Testis (tissue), 2 donors: ENCODE data around the gene LPIN1.

Source experiments
- POLR2A ChIP-seq: fragments of 450-650 bp; IDR thresholded peaks from one replicate; pipeline ENCODE4 v1.6.1; 2017; ENCODE audit warnings: antibody characterized with exemption, mild to moderate bottlenecking, moderate library complexity
- TF ChIP-seq, protein P1 (sequence below), 3 experiments: fragments of 450-650 bp in 2 of 3; fragments of 200-600 bp in 1 of 3; sonication (generic) in 1 of 3; IDR thresholded peaks; one replicate each; pipeline ENCODE4 v1.5.1; 2016 to 2019; ENCODE audit warnings: antibody characterized with exemption in 3 of 3, mild to moderate bottlenecking in 2 of 3, moderate library complexity in 1 of 3

DNA sequence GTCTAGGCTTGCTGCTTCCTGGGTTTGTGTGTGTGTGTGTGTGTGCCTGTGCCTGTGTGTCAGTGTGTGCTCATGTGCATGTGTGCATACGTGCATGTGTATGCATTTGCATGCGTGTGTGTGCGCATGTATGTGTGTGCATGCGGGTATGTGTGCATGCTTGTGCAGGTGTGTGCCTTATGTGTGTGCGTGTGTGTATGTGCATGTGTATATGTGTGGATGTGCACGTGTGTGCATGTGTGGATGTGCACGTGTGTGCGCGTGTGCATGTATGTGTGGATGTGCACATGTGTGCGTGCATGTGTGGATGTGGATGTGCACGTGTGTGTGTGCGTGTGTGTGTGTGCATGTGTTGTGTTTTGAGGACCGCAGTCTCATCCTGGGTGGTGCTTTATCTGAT lies 42.8 kb downstream of the LPIN1 start:
- TF ChIP-seq, protein P1, sequence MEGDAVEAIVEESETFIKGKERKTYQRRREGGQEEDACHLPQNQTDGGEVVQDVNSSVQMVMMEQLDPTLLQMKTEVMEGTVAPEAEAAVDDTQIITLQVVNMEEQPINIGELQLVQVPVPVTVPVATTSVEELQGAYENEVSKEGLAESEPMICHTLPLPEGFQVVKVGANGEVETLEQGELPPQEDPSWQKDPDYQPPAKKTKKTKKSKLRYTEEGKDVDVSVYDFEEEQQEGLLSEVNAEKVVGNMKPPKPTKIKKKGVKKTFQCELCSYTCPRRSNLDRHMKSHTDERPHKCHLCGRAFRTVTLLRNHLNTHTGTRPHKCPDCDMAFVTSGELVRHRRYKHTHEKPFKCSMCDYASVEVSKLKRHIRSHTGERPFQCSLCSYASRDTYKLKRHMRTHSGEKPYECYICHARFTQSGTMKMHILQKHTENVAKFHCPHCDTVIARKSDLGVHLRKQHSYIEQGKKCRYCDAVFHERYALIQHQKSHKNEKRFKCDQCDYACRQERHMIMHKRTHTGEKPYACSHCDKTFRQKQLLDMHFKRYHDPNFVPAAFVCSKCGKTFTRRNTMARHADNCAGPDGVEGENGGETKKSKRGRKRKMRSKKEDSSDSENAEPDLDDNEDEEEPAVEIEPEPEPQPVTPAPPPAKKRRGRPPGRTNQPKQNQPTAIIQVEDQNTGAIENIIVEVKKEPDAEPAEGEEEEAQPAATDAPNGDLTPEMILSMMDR (IDR thresholded peaks at IDR 0.05): no peak
- TF ChIP-seq POLR2A: no peak
